ENCODE measurements around the gene CNTNAP2.

CNTNAP2 gene

GRCh38 chr7:147022056-147022455 lies 905.5 kb downstream of the CNTNAP2 start:
- DNase-seq (ENCODE audit: low read depth): no peak

GRCh38 chr7:147023440-147023839 lies 906.8 kb downstream of the CNTNAP2 start:
- no peak for DNase-seq (ENCODE audit: low read depth)

GRCh38 chr7:147029953-147030352 lies 913.4 kb downstream of the CNTNAP2 start:
- DNase-seq (ENCODE audit: low read depth): no peak

GRCh38 chr7:147033641-147034040 lies 917.0 kb downstream of the CNTNAP2 start:
- DNase-seq (ENCODE audit: low read depth): no peak

GRCh38 chr7:147041438-147041837 lies 924.8 kb downstream of the CNTNAP2 start:
- DNase-seq (ENCODE audit: low read depth): no peak

- DNase-seq (ENCODE audit: low read depth): no peak
Observed at GRCh38 chr7:147044941-147045340, 928.3 kb downstream of the CNTNAP2 start.

- DNase-seq (ENCODE audit: low read depth): no peak
Observed at GRCh38 chr7:147047696-147048095, 931.1 kb downstream of the CNTNAP2 start.

GRCh38 chr7:147048864-147049263 lies 932.3 kb downstream of the CNTNAP2 start:
- DNase-seq (ENCODE audit: low read depth): no peak

GRCh38 chr7:147052818-147053217 lies 936.2 kb downstream of the CNTNAP2 start:
- DNase-seq (ENCODE audit: low read depth): no peak

- no peak for DNase-seq (ENCODE audit: low read depth)
Observed at GRCh38 chr7:147053746-147054145, 937.1 kb downstream of the CNTNAP2 start.

GRCh38 chr7:147060070-147060469 lies 943.5 kb downstream of the CNTNAP2 start:
- no peak for DNase-seq (ENCODE audit: low read depth)

GRCh38 chr7:147062897-147063296 lies 946.3 kb downstream of the CNTNAP2 start:
- DNase-seq (ENCODE audit: low read depth): no peak

GRCh38 chr7:147068842-147069241 lies 952.2 kb downstream of the CNTNAP2 start:
- no peak for DNase-seq (ENCODE audit: low read depth)

- no peak for DNase-seq (ENCODE audit: low read depth)
Observed at GRCh38 chr7:147069771-147070170, 953.2 kb downstream of the CNTNAP2 start.

- no peak for DNase-seq (ENCODE audit: low read depth)
Observed at GRCh38 chr7:147070886-147071285, 954.3 kb downstream of the CNTNAP2 start.

GRCh38 chr7:147071536-147071935 lies 954.9 kb downstream of the CNTNAP2 start:
- no peak for DNase-seq (ENCODE audit: low read depth)

- no peak for DNase-seq (ENCODE audit: low read depth)
Observed at GRCh38 chr7:147078312-147078711, 961.7 kb downstream of the CNTNAP2 start.

- no peak for DNase-seq (ENCODE audit: low read depth)
Observed at GRCh38 chr7:147079083-147079482, 962.5 kb downstream of the CNTNAP2 start.

- DNase-seq (ENCODE audit: low read depth): no peak
Observed at GRCh38 chr7:147079921-147080420, 963.4 kb downstream of the CNTNAP2 start.

GRCh38 chr7:147081117-147081516 lies 964.5 kb downstream of the CNTNAP2 start:
- peak; percentile 12 for DNase-seq (ENCODE audit: low read depth)

- DNase-seq (ENCODE audit: low read depth): no peak
Observed at GRCh38 chr7:147089051-147089461, 972.5 kb downstream of the CNTNAP2 start.

- no peak for DNase-seq (ENCODE audit: low read depth)
Observed at GRCh38 chr7:147089608-147090007, 973.0 kb downstream of the CNTNAP2 start.

- no peak for DNase-seq (ENCODE audit: low read depth)
Observed at GRCh38 chr7:147096629-147097028, 980.0 kb downstream of the CNTNAP2 start.

- no peak for DNase-seq (ENCODE audit: low read depth)
Observed at GRCh38 chr7:147103224-147103623, 986.6 kb downstream of the CNTNAP2 start.

GRCh38 chr7:147106746-147107145 lies 990.1 kb downstream of the CNTNAP2 start:
- no peak for DNase-seq (ENCODE audit: low read depth)
